Ectodermal cell (in vitro differentiated cells): ENCODE results near the gene ZNF358.

Source experiments
- H3K27ac ChIP-seq: 2 replicates; pipeline ENCODE4 v1.7.0; 2013; ENCODE audit warnings: mild to moderate bottlenecking, low read depth, low read length; ENCODE audit not compliant: insufficient read depth, poor library complexity, severe bottlenecking
- H3K27me3 ChIP-seq: 2 replicates; pipeline ENCODE4 v1.7.0; 2013; ENCODE audit warnings: mild to moderate bottlenecking, low read length; ENCODE audit not compliant: insufficient read depth, control insufficient read depth, poor library complexity, severe bottlenecking
- H3K36me3 ChIP-seq: one replicate; pipeline ENCODE4 v1.7.0; 2013; ENCODE audit warnings: low read length; ENCODE audit not compliant: control insufficient read depth, insufficient read depth
- H3K4me1 ChIP-seq: one replicate; pipeline ENCODE4 v1.7.0; 2013; ENCODE audit warnings: low read length; ENCODE audit not compliant: control insufficient read depth, insufficient read depth
- H3K4me3 ChIP-seq: 2 replicates; pipeline ENCODE4 v1.7.0; 2013; ENCODE audit warnings: low read depth, low read length, control low read depth; ENCODE audit not compliant: insufficient read depth
- H3K9me3 ChIP-seq: 2 replicates; pipeline ENCODE4 v1.7.0; 2013; ENCODE audit warnings: mild to moderate bottlenecking, low read length, moderate library complexity; ENCODE audit not compliant: control insufficient read depth
- WGBS, 2 experiments: methylation state at CpG; one replicate each; pipeline ENCODE4 v1.1.7; 2013; ENCODE audit warnings: missing lambda C conversion rate in 2 of 2; 5-methylcytosine and 5-hydroxymethylcytosine counted together

ZNF358 gene

DNA sequence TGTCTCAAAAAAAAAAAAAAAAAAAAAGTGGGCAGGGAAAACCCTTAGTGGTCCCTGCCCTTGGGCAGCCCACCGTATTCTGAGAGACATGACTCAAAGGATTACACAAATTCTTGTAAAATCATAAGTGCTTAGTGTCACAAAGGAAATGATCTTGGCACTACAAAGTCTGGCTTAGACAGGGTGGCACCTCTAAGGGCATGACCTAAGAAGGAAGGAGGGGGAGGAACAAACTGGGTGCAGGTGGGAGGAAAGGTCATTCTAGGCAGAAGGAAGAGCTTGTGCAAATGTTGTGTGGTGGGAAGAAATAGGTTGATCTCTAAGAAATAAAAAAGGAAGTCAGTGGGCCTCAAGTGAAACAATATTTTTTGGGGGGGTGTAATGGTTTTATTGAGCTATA is 30.0 kb downstream of the ZNF358 start:
- Histone ChIP-seq H3K27me3 (no peaks in the 10 kb centered on the region), H3K27ac (no peak overlapping the region), H3K36me3 (peaks cover 7% of the 10 kb centered on the region), H3K4me1 (no peaks in the 10 kb centered on the region), H3K4me3 (no peak overlapping the region), H3K9me3 (no peaks in the 10 kb centered on the region)
- WGBS, 2 experiments: 93 to 100% methylated on average over 1 of the region's 1 CpG

DNA sequence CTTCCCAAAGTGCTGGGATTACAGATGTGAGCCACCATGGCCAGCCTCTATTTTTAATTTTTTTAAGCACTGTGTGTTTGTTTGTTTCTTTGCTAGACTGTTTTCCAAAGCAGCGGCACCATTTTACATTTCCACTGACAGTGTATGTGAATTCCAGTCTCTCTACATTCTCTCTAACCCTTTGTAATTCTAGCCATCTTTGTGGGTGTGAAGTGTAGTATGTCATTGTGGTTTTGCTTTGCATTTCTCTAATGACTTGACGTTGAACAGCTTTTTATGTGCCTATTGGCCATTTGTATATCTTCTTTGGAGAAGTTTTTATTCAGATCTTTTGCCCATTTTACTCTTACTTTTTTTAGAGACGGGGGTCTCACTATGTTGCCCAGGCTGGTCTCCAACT is 31.3 kb downstream of the ZNF358 start:
- 88 to 96% methylated on average over 3 of the region's 3 CpGs for WGBS, 2 experiments
- no peaks in the 10 kb centered on the region for H3K9me3 ChIP-seq
- H3K4me3 ChIP-seq: no peak overlapping the region
- no peaks in the 10 kb centered on the region for H3K4me1 ChIP-seq
- no peak overlapping the region for H3K27ac ChIP-seq
- no peaks in the 10 kb centered on the region for H3K27me3 ChIP-seq
- peaks cover 4% of the 10 kb centered on the region for H3K36me3 ChIP-seq

DNA sequence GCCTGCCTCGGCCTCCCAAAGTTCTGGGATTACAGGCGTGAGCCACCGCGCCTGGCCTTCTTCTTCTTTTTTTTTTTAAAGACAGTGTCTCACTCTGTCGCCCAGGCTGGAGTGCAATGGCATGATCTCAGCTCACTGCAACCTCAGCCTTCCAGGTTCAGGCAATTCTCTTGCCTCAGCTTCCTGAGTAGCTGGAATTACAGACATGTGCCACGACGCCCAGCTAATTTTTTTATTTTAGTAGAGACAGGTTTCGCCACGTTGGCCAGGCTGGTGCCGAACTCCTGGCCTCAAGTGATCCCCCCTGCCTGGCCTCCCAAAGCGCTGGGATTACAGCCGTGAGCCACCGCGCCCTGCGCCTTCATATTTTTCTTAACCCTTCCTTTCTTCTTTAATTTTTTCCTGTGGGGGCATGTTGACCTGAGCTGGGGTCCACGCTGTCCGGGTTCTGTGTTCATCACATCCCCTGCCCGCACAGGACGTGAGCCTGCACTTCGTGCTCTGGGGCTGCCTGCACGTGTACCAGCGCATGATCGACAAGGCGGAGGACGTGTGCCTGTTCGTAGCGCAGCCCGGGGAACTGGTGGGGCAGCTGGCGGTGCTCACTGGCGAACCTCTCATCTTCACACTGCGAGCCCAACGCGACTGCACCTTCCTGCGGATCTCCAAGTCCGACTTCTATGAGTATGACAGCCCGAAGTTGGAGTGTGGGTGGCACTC is 33.7 kb downstream of the ZNF358 start:
- no peak overlapping the region for H3K27ac ChIP-seq
- WGBS, 2 experiments: 93 to 94% methylated on average over 36 of the region's 36 CpGs
- no peaks in the 10 kb centered on the region for H3K9me3 ChIP-seq
- H3K27me3 ChIP-seq: no peaks in the 10 kb centered on the region
- H3K4me3 ChIP-seq: no peak overlapping the region
- H3K4me1 ChIP-seq: no peaks in the 10 kb centered on the region
- no peaks in the 10 kb centered on the region for H3K36me3 ChIP-seq

DNA sequence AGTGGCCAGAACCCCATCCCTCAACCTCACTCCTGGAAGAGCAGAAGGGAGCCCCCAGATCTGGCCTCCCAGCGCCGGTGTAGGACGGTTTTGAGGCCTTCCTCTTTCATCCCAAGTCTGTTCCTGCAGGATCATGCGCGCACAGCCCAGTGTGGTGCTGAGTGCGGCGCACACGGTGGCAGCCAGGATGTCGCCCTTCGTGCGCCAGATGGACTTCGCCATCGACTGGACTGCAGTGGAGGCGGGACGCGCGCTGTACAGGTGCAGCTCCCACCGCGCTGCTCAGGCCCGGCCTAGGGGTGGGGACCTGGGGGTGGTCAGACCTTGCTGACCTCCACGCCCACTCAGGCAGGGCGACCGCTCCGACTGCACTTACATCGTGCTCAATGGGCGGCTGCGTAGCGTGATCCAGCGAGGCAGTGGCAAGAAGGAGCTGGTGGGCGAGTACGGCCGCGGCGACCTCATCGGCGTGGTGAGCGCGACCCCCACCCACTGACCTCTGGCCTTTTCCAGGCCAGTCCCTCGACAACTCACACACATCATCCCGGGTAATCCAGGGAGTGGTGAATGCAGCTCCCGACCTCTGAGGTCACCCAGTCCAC is 34.4 kb downstream of the ZNF358 start:
- Histone ChIP-seq H3K9me3 (no peaks in the 10 kb centered on the region), H3K4me3 (no peak overlapping the region), H3K4me1 (no peaks in the 10 kb centered on the region), H3K27me3 (no peaks in the 10 kb centered on the region), H3K36me3 (peaks cover 2% of the 10 kb centered on the region), H3K27ac (no peak overlapping the region)
- WGBS, 2 experiments: 96 to 97% methylated on average over 41 of the region's 41 CpGs

DNA sequence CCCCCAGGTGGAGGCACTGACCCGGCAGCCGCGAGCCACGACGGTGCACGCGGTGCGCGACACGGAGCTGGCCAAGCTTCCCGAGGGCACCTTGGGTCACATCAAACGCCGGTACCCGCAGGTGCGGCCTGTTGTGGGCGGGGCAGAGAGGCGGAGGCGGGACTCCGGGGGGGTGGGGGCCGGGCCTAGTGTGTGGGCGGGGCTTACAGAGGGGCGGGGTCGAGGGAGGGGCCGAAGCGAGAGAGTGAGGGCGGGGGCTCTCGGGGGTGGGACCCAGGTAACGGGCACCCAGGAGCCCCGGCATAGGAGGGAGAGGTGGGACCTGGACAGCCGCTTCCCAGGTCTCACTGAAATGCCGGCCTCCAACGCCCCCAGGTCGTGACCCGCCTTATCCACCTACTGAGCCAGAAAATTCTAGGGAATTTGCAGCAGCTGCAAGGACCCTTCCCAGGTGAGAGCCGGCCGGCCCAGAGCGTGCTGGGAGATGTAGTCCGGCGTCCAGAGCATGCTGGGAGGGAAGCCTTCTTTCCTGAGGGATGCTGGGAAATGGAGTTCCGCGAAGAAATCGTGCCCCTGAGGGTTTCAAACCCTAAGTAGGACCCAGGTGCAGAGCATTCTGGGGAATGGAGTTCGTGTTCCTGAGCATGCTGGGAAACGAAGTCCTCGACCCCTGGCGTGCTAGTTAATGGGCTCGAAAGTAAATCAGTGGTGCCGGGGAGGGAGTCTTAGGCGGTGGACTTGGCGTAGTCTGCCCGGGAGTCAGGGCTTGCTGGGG is 35.3 kb downstream of the ZNF358 start:
- Histone ChIP-seq H3K4me3 (peak overlapping the region; percentile 30), H3K9me3 (no peaks in the 10 kb centered on the region), H3K27ac (no peak overlapping the region), H3K4me1 (no peaks in the 10 kb centered on the region), H3K27me3 (no peaks in the 10 kb centered on the region), H3K36me3 (peaks cover 9% of the 10 kb centered on the region)
- WGBS, 2 experiments: 45 to 46% methylated on average over 51 of the region's 51 CpGs

DNA sequence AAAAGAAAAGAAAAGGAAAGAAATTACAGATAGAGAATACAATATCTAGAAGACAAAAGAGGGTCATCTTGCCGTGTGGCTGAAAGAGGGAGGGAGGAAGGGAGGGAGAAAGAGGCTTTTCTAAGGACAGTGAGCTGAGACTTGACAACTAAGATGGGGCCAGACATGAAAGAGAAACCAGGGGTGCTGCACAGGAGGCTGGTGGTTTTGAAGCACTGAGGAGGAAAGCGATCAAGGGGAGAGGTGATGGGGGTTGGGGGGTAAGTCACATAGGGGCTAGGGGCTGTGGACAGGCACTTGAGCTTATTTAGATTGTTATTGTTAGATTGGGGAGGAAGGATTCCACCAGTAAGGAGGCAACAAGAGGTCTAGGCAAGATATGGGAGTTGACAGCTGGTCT is 36.9 kb downstream of the ZNF358 start:
- no peak overlapping the region for H3K27ac ChIP-seq
- H3K27me3 ChIP-seq: no peaks in the 10 kb centered on the region
- H3K36me3 ChIP-seq: peaks cover 15% of the 10 kb centered on the region
- no peaks in the 10 kb centered on the region for H3K4me1 ChIP-seq
- no peaks in the 10 kb centered on the region for H3K9me3 ChIP-seq
- 89 to 90% methylated on average over 2 of the region's 2 CpGs for WGBS, 2 experiments
- no peak overlapping the region for H3K4me3 ChIP-seq

DNA sequence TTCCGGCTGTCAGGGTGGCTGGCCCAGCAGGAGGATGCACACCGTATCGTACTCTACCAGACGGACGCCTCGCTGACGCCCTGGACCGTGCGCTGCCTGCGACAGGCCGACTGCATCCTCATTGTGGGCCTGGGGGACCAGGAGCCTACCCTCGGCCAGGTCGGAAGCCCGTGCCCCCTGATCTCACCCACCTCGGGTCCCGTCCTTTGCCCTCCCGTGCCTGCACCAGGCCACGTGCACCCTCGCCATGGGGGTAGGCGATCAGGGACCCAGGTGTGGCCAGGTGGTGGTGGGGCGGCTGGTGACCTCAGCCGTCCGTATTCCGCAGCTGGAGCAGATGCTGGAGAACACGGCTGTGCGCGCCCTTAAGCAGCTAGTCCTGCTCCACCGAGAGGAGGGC is 38.7 kb downstream of the ZNF358 start:
- Histone ChIP-seq H3K4me3 (no peak overlapping the region), H3K27me3 (no peaks in the 10 kb centered on the region), H3K27ac (no peak overlapping the region), H3K4me1 (no peaks in the 10 kb centered on the region), H3K36me3 (peaks cover 15% of the 10 kb centered on the region), H3K9me3 (no peaks in the 10 kb centered on the region)
- 95 to 96% methylated on average over 28 of the region's 28 CpGs for WGBS, 2 experiments

DNA sequence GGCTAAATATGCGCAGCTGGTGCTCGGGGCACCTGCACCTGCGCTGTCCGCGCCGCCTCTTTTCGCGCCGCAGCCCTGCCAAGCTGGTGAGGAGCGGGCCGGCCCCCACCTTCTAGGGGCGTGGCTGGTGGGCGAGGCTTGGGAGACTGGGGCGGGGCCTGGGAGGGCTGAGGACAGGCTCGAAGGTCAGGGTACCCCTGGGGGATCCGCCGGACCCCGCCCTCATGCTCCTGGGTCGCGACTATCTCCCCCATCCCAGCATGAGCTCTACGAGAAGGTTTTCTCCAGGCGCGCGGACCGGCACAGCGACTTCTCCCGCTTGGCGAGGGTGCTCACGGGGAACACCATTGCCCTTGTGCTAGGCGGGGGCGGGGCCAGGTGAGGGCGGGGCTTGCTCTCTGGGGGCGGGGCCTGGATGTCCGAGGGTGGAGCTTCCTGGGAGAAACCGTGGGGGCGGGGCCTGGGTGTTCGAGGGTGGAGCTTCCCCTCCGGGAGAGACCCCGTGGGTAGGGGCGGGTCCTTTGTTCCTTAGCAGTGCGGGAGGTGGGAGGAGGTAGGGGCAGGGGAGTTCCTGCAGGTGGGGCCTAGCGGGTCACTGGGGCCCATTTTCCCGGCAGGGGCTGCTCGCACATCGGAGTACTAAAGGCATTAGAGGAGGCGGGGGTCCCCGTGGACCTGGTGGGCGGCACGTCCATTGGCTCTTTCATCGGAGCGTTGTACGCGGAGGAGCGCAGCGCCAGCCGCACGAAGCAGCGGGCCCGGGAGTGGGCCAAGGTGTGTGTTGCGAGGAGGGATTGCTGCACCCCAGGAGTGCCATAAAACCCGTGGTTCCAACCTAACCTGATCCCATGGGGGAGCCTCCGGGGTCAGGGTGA is 39.3 kb downstream of the ZNF358 start:
- H3K4me1 ChIP-seq: no peaks in the 10 kb centered on the region
- H3K4me3 ChIP-seq: no peak overlapping the region
- 94 to 95% methylated on average over 62 of the region's 62 CpGs for WGBS, 2 experiments
- no peak overlapping the region for H3K27ac ChIP-seq
- no peaks in the 10 kb centered on the region for H3K27me3 ChIP-seq
- no peaks in the 10 kb centered on the region for H3K9me3 ChIP-seq
- peaks cover 15% of the 10 kb centered on the region for H3K36me3 ChIP-seq

DNA sequence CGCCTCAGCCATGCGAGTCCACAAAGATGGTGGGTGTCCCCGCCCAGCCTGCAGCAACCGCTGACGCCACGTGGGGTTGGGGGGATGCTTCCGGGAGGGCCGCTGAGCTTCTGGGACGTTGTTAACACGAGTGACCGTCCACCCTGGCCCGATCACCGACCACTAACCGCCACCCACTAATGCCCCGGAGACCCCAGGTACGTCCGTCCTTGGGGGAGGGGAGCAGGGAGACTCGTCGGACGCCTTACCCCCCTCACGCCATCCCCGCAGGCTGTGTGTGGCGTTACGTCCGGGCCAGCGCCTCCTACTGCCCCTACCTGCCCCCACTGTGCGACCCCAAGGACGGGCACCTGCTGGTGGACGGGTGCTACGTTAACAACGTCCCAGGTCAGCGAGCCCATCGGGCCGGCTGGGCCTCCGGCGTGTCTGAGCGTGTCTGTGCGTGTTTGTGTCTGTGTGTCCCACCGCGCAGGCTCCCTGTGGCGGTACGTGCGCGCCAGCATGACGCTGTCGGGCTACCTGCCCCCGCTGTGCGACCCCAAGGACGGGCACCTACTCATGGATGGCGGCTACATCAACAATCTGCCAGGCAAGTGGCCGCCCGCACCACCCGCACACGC is 40.9 kb downstream of the ZNF358 start:
- H3K4me3 ChIP-seq: no peak overlapping the region
- peaks cover 15% of the 10 kb centered on the region for H3K36me3 ChIP-seq
- H3K27ac ChIP-seq: no peak overlapping the region
- H3K4me1 ChIP-seq: no peaks in the 10 kb centered on the region
- no peaks in the 10 kb centered on the region for H3K27me3 ChIP-seq
- no peaks in the 10 kb centered on the region for H3K9me3 ChIP-seq
- 96 to 97% methylated on average over 54 of the region's 54 CpGs for WGBS, 2 experiments
